WTC11 (cell line): ENCODE data around the gene PCNX3. TPM values are rescaled to one million over a fixed set of nuclear protein-coding genes. Genes with fewer than 3 reads are reported as not detected.

Experiments
- ATAC-seq: fragments of 200-7000 bp; cut with Tn5 transposase; 2 replicates; pipeline ENCODE4 v1.10.0; 2021; ENCODE audit warnings: mild to moderate bottlenecking, moderate library complexity
- CTCF ChIA-PET: fragments of 300-600 bp; sonication (Branson Sonifier 250); formaldehyde crosslinking; loops from one replicate; lab custom pipeline; 2021; ENCODE audit warnings: antibody characterized with exemption; lab: Charles Lee
- POLR2A ChIA-PET: fragments of 350-600 bp; sonication (Branson Sonifier 250); formaldehyde crosslinking; loops from one replicate; lab custom pipeline; 2021; ENCODE audit warnings: antibody characterized with exemption; lab: Charles Lee
- DNase-seq: peaks from one replicate; pipeline ENCODE4 v3.0.0; 2021; ENCODE audit warnings: low spot score
- H3K27ac Mint-ChIP-seq: 2 replicates; pipeline ENCODE4 v1.8.0; 2021; ENCODE audit warnings: mixed read lengths
- H3K27me3 Mint-ChIP-seq: 2 replicates; pipeline ENCODE4 v1.8.0; 2021; ENCODE audit warnings: low read depth, mild to moderate bottlenecking, moderate library complexity, mixed read lengths
- H3K36me3 Mint-ChIP-seq: 2 replicates; pipeline ENCODE4 v1.8.0; 2021; ENCODE audit warnings: mixed read lengths
- H3K4me1 Mint-ChIP-seq: 2 replicates; pipeline ENCODE4 v1.8.0; 2022; ENCODE audit warnings: mixed read lengths
- H3K4me3 Mint-ChIP-seq: 2 replicates; pipeline ENCODE4 v1.8.0; 2021; ENCODE audit warnings: mild to moderate bottlenecking, moderate library complexity, mixed read lengths
- H3K9me3 Mint-ChIP-seq: 2 replicates; pipeline ENCODE4 v1.8.0; 2021; ENCODE audit warnings: mixed read lengths
- EMX1 ChIP-seq: fragments of 250-450 bp; sonication (Bioruptor Pico); IDR thresholded peaks from 2 replicates; pipeline ENCODE4 v1.8.0; 2021; ENCODE audit warnings: mild to moderate bottlenecking
- FOXP1 ChIP-seq: sonication (generic); formaldehyde crosslinking; IDR thresholded peaks from 2 replicates; pipeline ENCODE4 v1.8.0; 2022; ENCODE audit warnings: missing genetic modification reagents, mild to moderate bottlenecking, moderate library complexity, borderline replicate concordance
- KAT7 ChIP-seq: sonication (generic); formaldehyde crosslinking; IDR thresholded peaks from 2 replicates; pipeline ENCODE4 v1.8.1; 2023; ENCODE audit warnings: missing genetic modification reagents, mild to moderate bottlenecking, borderline replicate concordance
- MXD4 ChIP-seq: fragments of 250-450 bp; sonication (Bioruptor Pico); IDR thresholded peaks from 2 replicates; pipeline ENCODE4 v1.8.0; 2021; ENCODE audit warnings: mild to moderate bottlenecking, moderate library complexity, borderline replicate concordance
- NFE2L1 ChIP-seq: sonication (generic); formaldehyde crosslinking; IDR thresholded peaks from 2 replicates; pipeline ENCODE4 v1.8.1; 2023; ENCODE audit warnings: missing genetic modification reagents
- NFYB ChIP-seq: sonication (generic); formaldehyde crosslinking; conservative IDR thresholded peaks from 2 replicates; pipeline ENCODE4 v1.8.0; 2022; ENCODE audit warnings: low read depth, missing genetic modification reagents
- NR2C2 ChIP-seq: sonication (generic); formaldehyde crosslinking; IDR thresholded peaks from 2 replicates; pipeline ENCODE4 v1.8.0; 2022; ENCODE audit warnings: mild to moderate bottlenecking, missing genetic modification reagents
- PRRX2 ChIP-seq: fragments of 250-450 bp; sonication (Bioruptor Pico); IDR thresholded peaks from 2 replicates; pipeline ENCODE4 v1.8.0; 2021; ENCODE audit warnings: mild to moderate bottlenecking
- RORB ChIP-seq: fragments of 250-450 bp; sonication (Bioruptor Pico); IDR thresholded peaks from 2 replicates; pipeline ENCODE4 v1.9.0; 2021; ENCODE audit warnings: mild to moderate bottlenecking
- ZNF138 ChIP-seq: sonication (generic); formaldehyde crosslinking; conservative IDR thresholded peaks from 2 replicates; pipeline ENCODE4 v1.8.1; 2022; ENCODE audit warnings: mild to moderate bottlenecking, moderate library complexity, missing genetic modification reagents
- ZNF232 ChIP-seq: sonication (generic); formaldehyde crosslinking; IDR thresholded peaks from 2 replicates; pipeline ENCODE4 v1.8.0; 2022; ENCODE audit warnings: mild to moderate bottlenecking, missing genetic modification reagents
- ZNF263 ChIP-seq: sonication (generic); formaldehyde crosslinking; IDR thresholded peaks from 2 replicates; pipeline ENCODE4 v1.8.1; 2022; ENCODE audit warnings: low read depth, mild to moderate bottlenecking, moderate library complexity, missing genetic modification reagents
- total RNA-seq: library from RNA; stranded (reverse); gene quantifications from 3 replicates; pipeline ENCODE4 v1.2.3, GENCODE V29; 2021
- TF ChIP-seq, protein P1 (sequence below): sonication (generic); formaldehyde crosslinking; conservative IDR thresholded peaks from 2 replicates; pipeline ENCODE4 v1.8.1; 2022; ENCODE audit warnings: mild to moderate bottlenecking, missing genetic modification reagents
- TF ChIP-seq, protein P2 (sequence below): sonication (generic); formaldehyde crosslinking; IDR thresholded peaks from 2 replicates; pipeline ENCODE4 v1.8.1; 2023; ENCODE audit warnings: mild to moderate bottlenecking, moderate library complexity, missing genetic modification reagents
- TF ChIP-seq, protein P3 (sequence below): sonication (generic); formaldehyde crosslinking; IDR thresholded peaks from 2 replicates; pipeline ENCODE4 v1.8.0; 2022; ENCODE audit warnings: mild to moderate bottlenecking, missing genetic modification reagents
- TF ChIP-seq, protein P4 (sequence below): sonication (generic); formaldehyde crosslinking; IDR thresholded peaks from 2 replicates; pipeline ENCODE4 v1.8.0; 2022; ENCODE audit warnings: mild to moderate bottlenecking, missing genetic modification reagents
- TF ChIP-seq, protein P5 (sequence below): sonication (generic); formaldehyde crosslinking; IDR thresholded peaks from 2 replicates; pipeline ENCODE4 v1.8.1; 2022; ENCODE audit warnings: low read depth, mild to moderate bottlenecking, moderate library complexity, missing genetic modification reagents, borderline replicate concordance
- TF ChIP-seq, protein P6 (sequence below): sonication (generic); formaldehyde crosslinking; IDR thresholded peaks from 2 replicates; pipeline ENCODE4 v1.8.1; 2023; ENCODE audit warnings: mild to moderate bottlenecking, missing genetic modification reagents, borderline replicate concordance
- TF ChIP-seq, protein P7 (sequence below): sonication (generic); formaldehyde crosslinking; IDR thresholded peaks from 2 replicates; pipeline ENCODE4 v1.8.1; 2022; ENCODE audit warnings: mild to moderate bottlenecking, moderate library complexity, missing genetic modification reagents
- TF ChIP-seq, protein P8 (sequence below): fragments of 250-450 bp; sonication (Bioruptor Pico); IDR thresholded peaks from 2 replicates; pipeline ENCODE4 v1.8.0; 2021; ENCODE audit warnings: mild to moderate bottlenecking
- TF ChIP-seq, protein P9 (sequence below): sonication (generic); formaldehyde crosslinking; IDR thresholded peaks from 2 replicates; pipeline ENCODE4 v1.8.0; 2022; ENCODE audit warnings: mild to moderate bottlenecking, missing genetic modification reagents
- TF ChIP-seq, protein P10 (sequence below): sonication (generic); formaldehyde crosslinking; IDR thresholded peaks from 2 replicates; pipeline ENCODE4 v1.8.0; 2022; ENCODE audit warnings: mild to moderate bottlenecking, missing genetic modification reagents

The PCNX3 gene
- total RNA-seq, 1 experiment from 2014 or later: 51.6 TPM

DNA sequence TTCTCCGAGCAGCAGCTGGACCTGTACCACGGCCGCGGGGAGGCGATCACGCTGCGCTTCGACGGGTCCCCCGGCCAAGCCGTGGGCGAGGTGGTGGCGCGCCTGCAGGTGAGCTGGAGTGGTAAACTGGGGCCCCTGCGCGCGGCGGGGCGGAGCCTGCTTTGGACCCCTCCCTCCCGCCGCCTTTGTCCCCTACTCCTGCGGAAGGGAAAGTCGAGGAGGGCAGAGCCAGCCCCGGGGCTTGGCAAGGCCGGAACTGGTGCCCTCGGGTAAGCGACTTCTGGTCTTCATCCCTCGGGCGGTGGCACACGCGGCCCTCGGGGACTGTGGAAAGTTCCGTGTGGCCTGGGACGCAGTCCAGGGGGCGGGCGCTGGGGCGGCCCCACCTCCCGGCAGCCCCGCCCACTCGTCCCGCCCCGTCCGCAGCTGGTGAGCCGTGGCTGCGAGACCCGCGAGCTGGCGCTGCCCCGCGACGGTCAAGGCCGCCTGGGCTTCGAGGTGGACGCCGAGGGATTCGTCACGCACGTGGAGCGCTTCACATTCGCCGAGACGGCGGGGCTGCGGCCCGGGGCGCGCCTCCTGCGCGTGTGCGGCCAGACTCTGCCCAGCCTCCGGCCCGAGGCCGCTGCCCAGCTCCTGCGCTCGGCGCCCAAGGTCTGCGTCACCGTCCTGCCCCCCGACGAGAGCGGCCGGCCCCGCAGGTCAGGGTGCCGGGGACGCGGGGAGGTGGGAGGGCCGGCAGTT, 31.6 kb downstream of the PCNX3 start:
- peak overlapping the region; percentile 92 for H3K4me3 Mint-ChIP-seq
- CTCF ChIA-PET: interaction anchor here (0.6 to 2.4 kb wide), 17 partner anchors 9 to 241 kb away, joined by 3 to 36 read pairs (median 4); partner anchors contain the start of genes FIBP, KAT5, KCNK7 and MUS81
- DNase-seq: peak; percentile 77
- TF ChIP-seq, protein P1, sequence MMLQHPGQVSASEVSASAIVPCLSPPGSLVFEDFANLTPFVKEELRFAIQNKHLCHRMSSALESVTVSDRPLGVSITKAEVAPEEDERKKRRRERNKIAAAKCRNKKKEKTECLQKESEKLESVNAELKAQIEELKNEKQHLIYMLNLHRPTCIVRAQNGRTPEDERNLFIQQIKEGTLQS (CRISPR knock-in tag): no peak
- TF ChIP-seq PRRX2 (CRISPR knock-in tag) (no peak), ZNF138 (CRISPR knock-in tag) (no peak), MXD4 (CRISPR knock-in tag) (no peak), NR2C2 (CRISPR knock-in tag) (no peak), NFE2L1 (no peak), NFYB (CRISPR knock-in tag) (no peak), KAT7 (CRISPR knock-in tag) (no peak), ZNF263 (CRISPR knock-in tag) (0 out of 2 replicates have a peak, but pooled peaks have one; percentile 11), ZNF232 (CRISPR knock-in tag) (peak; percentile 79; the same call in 1 of the 2 replicates), RORB (CRISPR knock-in tag) (no peak), EMX1 (CRISPR knock-in tag) (no peak), FOXP1 (CRISPR knock-in tag) (peak; percentile 66; the same call in 1 of the 2 replicates)
- TF ChIP-seq, protein P2, sequence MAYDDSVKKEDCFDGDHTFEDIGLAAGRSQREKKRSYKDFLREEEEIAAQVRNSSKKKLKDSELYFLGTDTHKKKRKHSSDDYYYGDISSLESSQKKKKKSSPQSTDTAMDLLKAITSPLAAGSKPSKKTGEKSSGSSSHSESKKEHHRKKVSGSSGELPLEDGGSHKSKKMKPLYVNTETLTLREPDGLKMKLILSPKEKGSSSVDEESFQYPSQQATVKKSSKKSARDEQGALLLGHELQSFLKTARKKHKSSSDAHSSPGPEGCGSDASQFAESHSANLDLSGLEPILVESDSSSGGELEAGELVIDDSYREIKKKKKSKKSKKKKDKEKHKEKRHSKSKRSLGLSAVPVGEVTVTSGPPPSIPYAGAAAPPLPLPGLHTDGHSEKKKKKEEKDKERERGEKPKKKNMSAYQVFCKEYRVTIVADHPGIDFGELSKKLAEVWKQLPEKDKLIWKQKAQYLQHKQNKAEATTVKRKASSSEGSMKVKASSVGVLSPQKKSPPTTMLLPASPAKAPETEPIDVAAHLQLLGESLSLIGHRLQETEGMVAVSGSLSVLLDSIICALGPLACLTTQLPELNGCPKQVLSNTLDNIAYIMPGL: peak; percentile 22; the same call in 1 of the 2 replicates
- TF ChIP-seq, protein P3, sequence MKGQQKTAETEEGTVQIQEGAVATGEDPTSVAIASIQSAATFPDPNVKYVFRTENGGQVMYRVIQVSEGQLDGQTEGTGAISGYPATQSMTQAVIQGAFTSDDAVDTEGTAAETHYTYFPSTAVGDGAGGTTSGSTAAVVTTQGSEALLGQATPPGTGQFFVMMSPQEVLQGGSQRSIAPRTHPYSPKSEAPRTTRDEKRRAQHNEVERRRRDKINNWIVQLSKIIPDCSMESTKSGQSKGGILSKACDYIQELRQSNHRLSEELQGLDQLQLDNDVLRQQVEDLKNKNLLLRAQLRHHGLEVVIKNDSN (CRISPR knock-in tag): no peak
- TF ChIP-seq, protein P4, sequence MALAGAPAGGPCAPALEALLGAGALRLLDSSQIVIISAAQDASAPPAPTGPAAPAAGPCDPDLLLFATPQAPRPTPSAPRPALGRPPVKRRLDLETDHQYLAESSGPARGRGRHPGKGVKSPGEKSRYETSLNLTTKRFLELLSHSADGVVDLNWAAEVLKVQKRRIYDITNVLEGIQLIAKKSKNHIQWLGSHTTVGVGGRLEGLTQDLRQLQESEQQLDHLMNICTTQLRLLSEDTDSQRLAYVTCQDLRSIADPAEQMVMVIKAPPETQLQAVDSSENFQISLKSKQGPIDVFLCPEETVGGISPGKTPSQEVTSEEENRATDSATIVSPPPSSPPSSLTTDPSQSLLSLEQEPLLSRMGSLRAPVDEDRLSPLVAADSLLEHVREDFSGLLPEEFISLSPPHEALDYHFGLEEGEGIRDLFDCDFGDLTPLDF: no peak
- TF ChIP-seq, protein P5, sequence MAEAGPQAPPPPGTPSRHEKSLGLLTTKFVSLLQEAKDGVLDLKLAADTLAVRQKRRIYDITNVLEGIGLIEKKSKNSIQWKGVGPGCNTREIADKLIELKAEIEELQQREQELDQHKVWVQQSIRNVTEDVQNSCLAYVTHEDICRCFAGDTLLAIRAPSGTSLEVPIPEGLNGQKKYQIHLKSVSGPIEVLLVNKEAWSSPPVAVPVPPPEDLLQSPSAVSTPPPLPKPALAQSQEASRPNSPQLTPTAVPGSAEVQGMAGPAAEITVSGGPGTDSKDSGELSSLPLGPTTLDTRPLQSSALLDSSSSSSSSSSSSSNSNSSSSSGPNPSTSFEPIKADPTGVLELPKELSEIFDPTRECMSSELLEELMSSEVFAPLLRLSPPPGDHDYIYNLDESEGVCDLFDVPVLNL (CRISPR knock-in tag): no peak
- TF ChIP-seq, protein P6, sequence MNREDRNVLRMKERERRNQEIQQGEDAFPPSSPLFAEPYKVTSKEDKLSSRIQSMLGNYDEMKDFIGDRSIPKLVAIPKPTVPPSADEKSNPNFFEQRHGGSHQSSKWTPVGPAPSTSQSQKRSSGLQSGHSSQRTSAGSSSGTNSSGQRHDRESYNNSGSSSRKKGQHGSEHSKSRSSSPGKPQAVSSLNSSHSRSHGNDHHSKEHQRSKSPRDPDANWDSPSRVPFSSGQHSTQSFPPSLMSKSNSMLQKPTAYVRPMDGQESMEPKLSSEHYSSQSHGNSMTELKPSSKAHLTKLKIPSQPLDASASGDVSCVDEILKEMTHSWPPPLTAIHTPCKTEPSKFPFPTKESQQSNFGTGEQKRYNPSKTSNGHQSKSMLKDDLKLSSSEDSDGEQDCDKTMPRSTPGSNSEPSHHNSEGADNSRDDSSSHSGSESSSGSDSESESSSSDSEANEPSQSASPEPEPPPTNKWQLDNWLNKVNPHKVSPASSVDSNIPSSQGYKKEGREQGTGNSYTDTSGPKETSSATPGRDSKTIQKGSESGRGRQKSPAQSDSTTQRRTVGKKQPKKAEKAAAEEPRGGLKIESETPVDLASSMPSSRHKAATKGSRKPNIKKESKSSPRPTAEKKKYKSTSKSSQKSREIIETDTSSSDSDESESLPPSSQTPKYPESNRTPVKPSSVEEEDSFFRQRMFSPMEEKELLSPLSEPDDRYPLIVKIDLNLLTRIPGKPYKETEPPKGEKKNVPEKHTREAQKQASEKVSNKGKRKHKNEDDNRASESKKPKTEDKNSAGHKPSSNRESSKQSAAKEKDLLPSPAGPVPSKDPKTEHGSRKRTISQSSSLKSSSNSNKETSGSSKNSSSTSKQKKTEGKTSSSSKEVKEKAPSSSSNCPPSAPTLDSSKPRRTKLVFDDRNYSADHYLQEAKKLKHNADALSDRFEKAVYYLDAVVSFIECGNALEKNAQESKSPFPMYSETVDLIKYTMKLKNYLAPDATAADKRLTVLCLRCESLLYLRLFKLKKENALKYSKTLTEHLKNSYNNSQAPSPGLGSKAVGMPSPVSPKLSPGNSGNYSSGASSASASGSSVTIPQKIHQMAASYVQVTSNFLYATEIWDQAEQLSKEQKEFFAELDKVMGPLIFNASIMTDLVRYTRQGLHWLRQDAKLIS (CRISPR knock-in tag): no peak
- TF ChIP-seq, protein P7, sequence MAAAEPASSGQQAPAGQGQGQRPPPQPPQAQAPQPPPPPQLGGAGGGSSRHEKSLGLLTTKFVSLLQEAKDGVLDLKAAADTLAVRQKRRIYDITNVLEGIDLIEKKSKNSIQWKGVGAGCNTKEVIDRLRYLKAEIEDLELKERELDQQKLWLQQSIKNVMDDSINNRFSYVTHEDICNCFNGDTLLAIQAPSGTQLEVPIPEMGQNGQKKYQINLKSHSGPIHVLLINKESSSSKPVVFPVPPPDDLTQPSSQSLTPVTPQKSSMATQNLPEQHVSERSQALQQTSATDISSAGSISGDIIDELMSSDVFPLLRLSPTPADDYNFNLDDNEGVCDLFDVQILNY (CRISPR knock-in tag): peak; percentile 59; the same call in 1 of the 2 replicates
- TF ChIP-seq, protein P8, sequence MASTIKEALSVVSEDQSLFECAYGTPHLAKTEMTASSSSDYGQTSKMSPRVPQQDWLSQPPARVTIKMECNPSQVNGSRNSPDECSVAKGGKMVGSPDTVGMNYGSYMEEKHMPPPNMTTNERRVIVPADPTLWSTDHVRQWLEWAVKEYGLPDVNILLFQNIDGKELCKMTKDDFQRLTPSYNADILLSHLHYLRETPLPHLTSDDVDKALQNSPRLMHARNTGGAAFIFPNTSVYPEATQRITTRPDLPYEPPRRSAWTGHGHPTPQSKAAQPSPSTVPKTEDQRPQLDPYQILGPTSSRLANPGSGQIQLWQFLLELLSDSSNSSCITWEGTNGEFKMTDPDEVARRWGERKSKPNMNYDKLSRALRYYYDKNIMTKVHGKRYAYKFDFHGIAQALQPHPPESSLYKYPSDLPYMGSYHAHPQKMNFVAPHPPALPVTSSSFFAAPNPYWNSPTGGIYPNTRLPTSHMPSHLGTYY (CRISPR knock-in tag): no peak
- TF ChIP-seq, protein P9, sequence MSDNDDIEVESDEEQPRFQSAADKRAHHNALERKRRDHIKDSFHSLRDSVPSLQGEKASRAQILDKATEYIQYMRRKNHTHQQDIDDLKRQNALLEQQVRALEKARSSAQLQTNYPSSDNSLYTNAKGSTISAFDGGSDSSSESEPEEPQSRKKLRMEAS (CRISPR knock-in tag): peak; percentile 58; the same call in 1 of the 2 replicates
- TF ChIP-seq, protein P10, sequence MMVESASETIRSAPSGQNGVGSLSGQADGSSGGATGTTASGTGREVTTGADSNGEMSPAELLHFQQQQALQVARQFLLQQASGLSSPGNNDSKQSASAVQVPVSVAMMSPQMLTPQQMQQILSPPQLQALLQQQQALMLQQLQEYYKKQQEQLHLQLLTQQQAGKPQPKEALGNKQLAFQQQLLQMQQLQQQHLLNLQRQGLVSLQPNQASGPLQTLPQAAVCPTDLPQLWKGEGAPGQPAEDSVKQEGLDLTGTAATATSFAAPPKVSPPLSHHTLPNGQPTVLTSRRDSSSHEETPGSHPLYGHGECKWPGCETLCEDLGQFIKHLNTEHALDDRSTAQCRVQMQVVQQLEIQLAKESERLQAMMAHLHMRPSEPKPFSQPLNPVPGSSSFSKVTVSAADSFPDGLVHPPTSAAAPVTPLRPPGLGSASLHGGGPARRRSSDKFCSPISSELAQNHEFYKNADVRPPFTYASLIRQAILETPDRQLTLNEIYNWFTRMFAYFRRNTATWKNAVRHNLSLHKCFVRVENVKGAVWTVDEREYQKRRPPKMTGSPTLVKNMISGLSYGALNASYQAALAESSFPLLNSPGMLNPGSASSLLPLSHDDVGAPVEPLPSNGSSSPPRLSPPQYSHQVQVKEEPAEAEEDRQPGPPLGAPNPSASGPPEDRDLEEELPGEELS (CRISPR knock-in tag): peak; percentile 13; the same call in 1 of the 2 replicates

More for the DNA sequence above, 31.6 kb downstream of the PCNX3 start:
- Mint-ChIP-seq H3K4me1 (peaks cover 26% of the 10 kb centered on the region), H3K36me3 (peaks cover 4% of the 10 kb centered on the region; the same call in 1 of the 2 replicates), H3K27ac (no peak overlapping the region), H3K9me3 (no peaks in the 10 kb centered on the region), H3K27me3 (peaks cover 3% of the 10 kb centered on the region; the same call in 1 of the 2 replicates)
- POLR2A ChIA-PET: interaction anchor here (0.6 to 1.8 kb wide), 2 partner anchors 9 to 23 kb away, joined by 3 to 13 read pairs; partner anchors contain the start of gene SIPA1
- peak; percentile 49 for ATAC-seq
